HepG2 (cell line): Measurements from ENCODE around the gene UST. TPM values are rescaled to one million over a fixed set of nuclear protein-coding genes. Genes with fewer than 3 reads are reported as not detected.

Experiments
- ARID5B ChIP-seq: IDR thresholded peaks from 2 replicates; pipeline ENCODE4 v1.4.0; 2020; ENCODE audit warnings: mild to moderate bottlenecking, missing genetic modification reagents
- MED13 ChIP-seq: sonication (generic); formaldehyde crosslinking; IDR thresholded peaks from 2 replicates; pipeline ENCODE4 v1.5.0; 2020; ENCODE audit warnings: missing genetic modification reagents
- MYPOP ChIP-seq: sonication (generic); formaldehyde crosslinking; IDR thresholded peaks from 2 replicates; pipeline ENCODE4 v1.8.1; 2023; ENCODE audit warnings: mild to moderate bottlenecking, moderate library complexity, missing genetic modification reagents
- NFAT5 ChIP-seq: sonication (generic); formaldehyde crosslinking; IDR thresholded peaks from 2 replicates; pipeline ENCODE4 v1.4.0; 2020; ENCODE audit warnings: missing genetic modification reagents
- PCBP1 ChIP-seq: fragments of 200-400 bp; formaldehyde crosslinking; IDR thresholded peaks from 2 replicates; pipeline ENCODE4 v1.6.1; 2017; ENCODE audit warnings: mild to moderate bottlenecking, low read depth, low read length, borderline replicate concordance
- SALL1 ChIP-seq: sonication (generic); formaldehyde crosslinking; IDR thresholded peaks from 2 replicates; pipeline ENCODE4 v1.8.0; 2022; ENCODE audit warnings: mild to moderate bottlenecking, missing genetic modification reagents
- ZBTB25 ChIP-seq: IDR thresholded peaks from 2 replicates; pipeline ENCODE4 v1.6.1; 2018; ENCODE audit warnings: missing genetic modification reagents
- ZFY ChIP-seq: sonication (generic); formaldehyde crosslinking; IDR thresholded peaks from 2 replicates; pipeline ENCODE4 v1.4.0; 2020; ENCODE audit warnings: missing genetic modification reagents
- ZNF230 ChIP-seq: sonication (generic); formaldehyde crosslinking; IDR thresholded peaks from 2 replicates; pipeline ENCODE4 v1.4.0; 2020; ENCODE audit warnings: mild to moderate bottlenecking, missing genetic modification reagents
- ZNF431 ChIP-seq: sonication (generic); formaldehyde crosslinking; IDR thresholded peaks from 2 replicates; pipeline ENCODE4 v1.9.0; 2022; ENCODE audit warnings: missing genetic modification reagents, low read depth, mild to moderate bottlenecking, borderline replicate concordance
- ZNF674 ChIP-seq: sonication (generic); formaldehyde crosslinking; IDR thresholded peaks from 2 replicates; pipeline ENCODE4 v1.5.0; 2020; ENCODE audit warnings: low read depth, mild to moderate bottlenecking, missing genetic modification reagents
- polyA plus RNA-seq, 8 experiments: library from polyadenylated mRNA; depleted of rRNA in 3 of 8; stranded (reverse) in 7 of 8; unstranded in 1 of 8; fragments of >200 nt; fragmentation: Illumina TruSeq in 4 of 8; extraction: Trizol in 4 of 8; gene quantifications; 2 replicates each; pipeline versions ENCODE4 v1.2.1 to v1.2.3, GENCODE V29; 2011 to 2016; ENCODE audit warnings: low read depth in 4 of 8, missing spikeins in 1 of 8, mixed read lengths in 1 of 8; ENCODE audit not compliant: insufficient read depth in 1 of 8
- total RNA-seq, 5 experiments: library from RNA; depleted of rRNA; stranded (reverse); fragments of >200 nt; fragmentation: Illumina TruSeq; extraction: Trizol; gene quantifications; 2 replicates each; pipeline ENCODE4 v1.2.3, GENCODE V29; 2016; ENCODE audit warnings: low read depth in 1 of 5

The UST gene
- total and polyA plus RNA-seq, 2 of the 13 experiments (the other 11 are each of a cell fraction or from before 2014, with no cell fraction given): 0.27 TPM; not detected in 1

GRCh38 chr6:148747471-148748165, 788 bp downstream of the UST start (continued):
- TF ChIP-seq ARID5B (CRISPR knock-in tag): no peak
- TF ChIP-seq ZNF674 (CRISPR knock-in tag): no peak
- TF ChIP-seq ZBTB25 (CRISPR knock-in tag): no peak
- TF ChIP-seq ZNF230 (CRISPR knock-in tag): no peak
- TF ChIP-seq MED13 (CRISPR knock-in tag): no peak
- TF ChIP-seq PCBP1: no peak
- peak; percentile 71; the same call in 1 of the 2 replicates for TF ChIP-seq MYPOP (CRISPR knock-in tag)
- no peak for TF ChIP-seq NFAT5 (CRISPR knock-in tag)
- 0 out of 2 replicates have a peak, but pooled peaks have one; percentile 11 for TF ChIP-seq SALL1 (CRISPR knock-in tag)
- no peak for TF ChIP-seq ZFY (CRISPR knock-in tag)
- no peak for TF ChIP-seq ZNF431 (CRISPR knock-in tag)
